ENCODE results near the gene RHBDD1.

DNA sequence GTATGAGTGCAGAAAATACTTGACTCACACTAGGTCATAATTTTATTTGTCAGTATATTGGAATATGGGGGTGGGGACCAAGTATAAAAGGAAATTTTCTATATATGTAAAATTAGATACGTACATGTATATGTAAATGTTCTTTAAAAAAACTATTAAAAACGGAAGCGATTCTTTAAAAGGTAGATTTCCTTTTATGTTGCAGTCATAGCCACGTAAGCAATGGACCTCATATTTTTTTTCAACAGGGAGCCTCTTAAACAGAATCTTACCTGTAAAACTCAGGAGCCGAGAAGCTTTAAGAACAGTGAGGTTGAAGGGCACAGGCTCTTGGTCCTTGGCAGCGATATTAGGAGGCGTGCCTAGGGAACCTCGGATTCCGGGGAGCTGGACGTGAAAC, 3.3 kb downstream of the RHBDD1 start:
- TF ChIP-seq, protein P1, sequence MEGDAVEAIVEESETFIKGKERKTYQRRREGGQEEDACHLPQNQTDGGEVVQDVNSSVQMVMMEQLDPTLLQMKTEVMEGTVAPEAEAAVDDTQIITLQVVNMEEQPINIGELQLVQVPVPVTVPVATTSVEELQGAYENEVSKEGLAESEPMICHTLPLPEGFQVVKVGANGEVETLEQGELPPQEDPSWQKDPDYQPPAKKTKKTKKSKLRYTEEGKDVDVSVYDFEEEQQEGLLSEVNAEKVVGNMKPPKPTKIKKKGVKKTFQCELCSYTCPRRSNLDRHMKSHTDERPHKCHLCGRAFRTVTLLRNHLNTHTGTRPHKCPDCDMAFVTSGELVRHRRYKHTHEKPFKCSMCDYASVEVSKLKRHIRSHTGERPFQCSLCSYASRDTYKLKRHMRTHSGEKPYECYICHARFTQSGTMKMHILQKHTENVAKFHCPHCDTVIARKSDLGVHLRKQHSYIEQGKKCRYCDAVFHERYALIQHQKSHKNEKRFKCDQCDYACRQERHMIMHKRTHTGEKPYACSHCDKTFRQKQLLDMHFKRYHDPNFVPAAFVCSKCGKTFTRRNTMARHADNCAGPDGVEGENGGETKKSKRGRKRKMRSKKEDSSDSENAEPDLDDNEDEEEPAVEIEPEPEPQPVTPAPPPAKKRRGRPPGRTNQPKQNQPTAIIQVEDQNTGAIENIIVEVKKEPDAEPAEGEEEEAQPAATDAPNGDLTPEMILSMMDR (conservative IDR thresholded peaks at IDR 0.05 in 1 of 2, IDR thresholded peaks at IDR 0.05 in 1 of 2; ENCODE audit: extremely low read depth in 1 of 2, insufficient read depth in 1 of 2, low read depth in 1 of 2, low read length in 2 of 2): no peak
- TF ChIP-seq EZH2 (IDR thresholded peaks at IDR 0.05; ENCODE audit: borderline replicate concordance, low read length): no peak
